Parathyroid adenoma (tissue), 2 donors: ENCODE measurements around the gene PCDHB13.
"Not testable (repeated sequence)": the region's sequence is repeated elsewhere in the genome, so short reads cannot be mapped to it uniquely, and the experiment has no call there.

Source experiments
- H2AFZ ChIP-seq: fragments of 300-600 bp; sonication (generic); one replicate; pipeline ENCODE4 v1.7.0; 2017; ENCODE audit warnings: antibody characterized with exemption, mild to moderate bottlenecking
- H3K27ac ChIP-seq: fragments of 300-600 bp; sonication (generic); one replicate; pipeline ENCODE4 v1.7.0; 2017
- H3K27me3 ChIP-seq: fragments of 300-600 bp; sonication (generic); one replicate; pipeline ENCODE4 v1.7.0; 2017; ENCODE audit warnings: low read length; ENCODE audit not compliant: control insufficient read depth, insufficient read depth
- H3K36me3 ChIP-seq: fragments of 300-600 bp; sonication (generic); one replicate; pipeline ENCODE4 v1.7.0; 2017; ENCODE audit warnings: low read length; ENCODE audit not compliant: control insufficient read depth, insufficient read depth
- H3K4me1 ChIP-seq: fragments of 300-600 bp; sonication (generic); one replicate; pipeline ENCODE4 v1.7.0; 2017; ENCODE audit warnings: control low read depth
- H3K4me2 ChIP-seq: fragments of 300-600 bp; sonication (generic); one replicate; pipeline ENCODE4 v1.7.0; 2017; ENCODE audit warnings: low read length
- H3K4me3 ChIP-seq: fragments of 300-600 bp; sonication (generic); one replicate; pipeline ENCODE4 v1.7.0; 2017; ENCODE audit warnings: low read depth, low read length
- H3K79me2 ChIP-seq: fragments of 300-600 bp; sonication (generic); one replicate; pipeline ENCODE4 v1.7.0; 2017; ENCODE audit warnings: control low read depth
- H3K9ac ChIP-seq: fragments of 300-600 bp; sonication (generic); one replicate; pipeline ENCODE4 v1.7.0; 2017; ENCODE audit warnings: mild to moderate bottlenecking
- H3K9me3 ChIP-seq: fragments of 300-600 bp; sonication (generic); one replicate; pipeline ENCODE4 v1.7.0; 2017; ENCODE audit warnings: low read length; ENCODE audit not compliant: control insufficient read depth
- CTCF ChIP-seq: fragments of 300-600 bp; sonication (generic); IDR thresholded peaks from one replicate; pipeline ENCODE4 v1.7.0; 2017; ENCODE audit warnings: antibody characterized with exemption, mild to moderate bottlenecking
- donor health status: primary hyperparathyroidism.

PCDHB13 gene

GRCh38 chr5:141208478-141208877 lies 5.2 kb upstream of the PCDHB13 start, which contains the start of gene PCDHB12:
TSS of gene PCDHB12 (plus strand) at chr5:141208719. CDS start at chr5:141208908, 189 bp downstream.
- no peaks in the 10 kb centered on the region for H3K79me2 ChIP-seq
- H3K4me1 ChIP-seq = no peaks in the 10 kb centered on the region
- H3K4me3 ChIP-seq = no peak within 1 kb of the TSS
- H3K9ac ChIP-seq = no peak within 1 kb of the TSS
- H2AFZ ChIP-seq = no peak within 1 kb of the TSS
- H3K27me3 ChIP-seq = no peaks in the 10 kb centered on the region
- no peak within 1 kb of the TSS for H3K27ac ChIP-seq
- TF ChIP-seq CTCF = no peak
- H3K9me3 ChIP-seq = no peaks in the 10 kb centered on the region
- no peak within 1 kb of the TSS for H3K4me2 ChIP-seq
- H3K36me3 ChIP-seq = no peaks in the 10 kb centered on the region

GRCh38 chr5:141210281-141210680 lies 3.4 kb upstream of the PCDHB13 start:
- H3K27ac ChIP-seq, H3K9ac ChIP-seq, H3K27me3 ChIP-seq, H3K4me3 ChIP-seq, H3K79me2 ChIP-seq, H3K4me2 ChIP-seq, H3K9me3 ChIP-seq, H3K36me3 ChIP-seq, H2AFZ ChIP-seq, H3K4me1 ChIP-seq: not testable (repeated sequence)

GRCh38 chr5:141210849-141211248 lies 2.9 kb upstream of the PCDHB13 start:
- not testable (repeated sequence) for H3K4me2 ChIP-seq, H3K9ac ChIP-seq, H3K4me3 ChIP-seq, H3K27ac ChIP-seq, H3K4me1 ChIP-seq, H3K27me3 ChIP-seq, H3K9me3 ChIP-seq, H3K36me3 ChIP-seq, H3K79me2 ChIP-seq, H2AFZ ChIP-seq

GRCh38 chr5:141214583-141214982 lies 864 bp downstream of the PCDHB13 start:
- H3K27me3 ChIP-seq, H3K4me1 ChIP-seq, H3K4me2 ChIP-seq, H3K9ac ChIP-seq, H3K27ac ChIP-seq, H3K79me2 ChIP-seq, H3K4me3 ChIP-seq, H3K9me3 ChIP-seq, H3K36me3 ChIP-seq, H2AFZ ChIP-seq: not testable (repeated sequence)

- H3K27me3 ChIP-seq, H2AFZ ChIP-seq, H3K79me2 ChIP-seq, H3K36me3 ChIP-seq, H3K27ac ChIP-seq, H3K4me2 ChIP-seq, H3K4me1 ChIP-seq, H3K9me3 ChIP-seq, H3K9ac ChIP-seq, H3K4me3 ChIP-seq: not testable (repeated sequence)
These were observed 1.8 kb downstream of the PCDHB13 start for GRCh38 chr5:141215504-141215903.

GRCh38 chr5:141216035-141216434 lies 2.3 kb downstream of the PCDHB13 start:
- H3K4me1 ChIP-seq, H3K9me3 ChIP-seq, H3K27ac ChIP-seq: not testable (repeated sequence)

GRCh38 chr5:141223112-141223783 lies 9.5 kb downstream of the PCDHB13 start, which contains the start of gene PCDHB14:
TSS of gene PCDHB14 (plus strand) at chr5:141223343. CDS start at chr5:141223506, 163 bp downstream.
- TF ChIP-seq CTCF = no peak
- Histone ChIP-seq H3K4me2 (peak within 1 kb of the TSS; percentile 58), H3K4me1 (no peaks in the 10 kb centered on the region), H3K27ac (no peak within 1 kb of the TSS), H3K79me2 (no peaks in the 10 kb centered on the region), H2AFZ (no peak within 1 kb of the TSS), H3K9me3 (peaks cover 6% of the 10 kb centered on the region), H3K27me3 (no peaks in the 10 kb centered on the region), H3K4me3 (peak within 1 kb of the TSS; percentile 36), H3K36me3 (no peaks in the 10 kb centered on the region), H3K9ac (no peak within 1 kb of the TSS)

More at GRCh38 chr5:141216035-141216434, 2.3 kb downstream of the PCDHB13 start:
- H3K36me3 ChIP-seq, H3K79me2 ChIP-seq, H3K4me2 ChIP-seq, H2AFZ ChIP-seq, H3K9ac ChIP-seq, H3K27me3 ChIP-seq, H3K4me3 ChIP-seq: not testable (repeated sequence)

GRCh38 chr5:141224844-141225243 lies 11.1 kb downstream of the PCDHB13 start:
- H3K79me2 ChIP-seq, H3K9me3 ChIP-seq, H3K9ac ChIP-seq: not testable (repeated sequence)

GRCh38 chr5:141225421-141225820 lies 11.7 kb downstream of the PCDHB13 start:
- not testable (repeated sequence) for H3K79me2 ChIP-seq, H3K27ac ChIP-seq, H3K4me3 ChIP-seq, H3K36me3 ChIP-seq, H3K9me3 ChIP-seq, H3K9ac ChIP-seq, H2AFZ ChIP-seq, H3K4me1 ChIP-seq, H3K27me3 ChIP-seq, H3K4me2 ChIP-seq

More at GRCh38 chr5:141224844-141225243, 11.1 kb downstream of the PCDHB13 start:
- H2AFZ ChIP-seq, H3K36me3 ChIP-seq, H3K27ac ChIP-seq, H3K4me3 ChIP-seq, H3K4me2 ChIP-seq, H3K4me1 ChIP-seq, H3K27me3 ChIP-seq: not testable (repeated sequence)
